PC-9 (cell line): ENCODE results near the gene C5orf63. TPM values are rescaled to one million over a fixed set of nuclear protein-coding genes. Genes with fewer than 3 reads are reported as not detected.
A peak's percentile ranks its signal among the peaks of the same experiment; 100 is the strongest.

Source experiments
- BruUV-seq: library from RNA; stranded (reverse); fragments of 400-500 nt; replicated peaks from 2 replicates; lab custom pipeline; 2021; lab: Mats Ljungman, UMichigan
- CTCF ChIA-PET: fragments of 300-600 bp; sonication (Branson Sonifier 250); formaldehyde crosslinking; loops from one replicate; lab custom pipeline; 2022; ENCODE audit warnings: antibody characterized with exemption; lab: Charles Lee
- POLR2A ChIA-PET: fragments of 300-600 bp; sonication (Branson Sonifier 250); formaldehyde crosslinking; loops from one replicate; lab custom pipeline; 2022; ENCODE audit warnings: antibody characterized with exemption; ENCODE audit not compliant: unreplicated experiment; lab: Charles Lee
- DNase-seq, 2 experiments: peaks; one replicate each; pipeline versions ENCODE4 v3.0.0 to v3.0.0-alpha.2; 2015 to 2022; ENCODE audit warnings: mixed read lengths in 1 of 2
- H2AFZ ChIP-seq: fragments of 200-600 bp; sonication (generic); 2 replicates; pipeline ENCODE4 v1.8.1; 2017; ENCODE audit warnings: antibody characterized with exemption
- H3F3A ChIP-seq: fragments of 200-600 bp; sonication (generic); 2 replicates; pipeline ENCODE4 v1.8.1; 2017; ENCODE audit warnings: antibody characterized with exemption, mild to moderate bottlenecking, low read depth; ENCODE audit not compliant: insufficient read depth
- H3K27ac ChIP-seq: fragments of 200-600 bp; sonication (generic); 2 replicates; pipeline ENCODE4 v1.6.1; 2016; ENCODE audit warnings: mixed run types
- H3K27me3 ChIP-seq: fragments of 200-600 bp; sonication (generic); 2 replicates; pipeline ENCODE4 v1.6.1; 2016; ENCODE audit warnings: low read depth, mixed run types; ENCODE audit not compliant: insufficient read depth
- H3K36me3 ChIP-seq: fragments of 200-600 bp; sonication (generic); 2 replicates; pipeline ENCODE4 v1.6.1; 2016; ENCODE audit warnings: low read depth, mixed run types
- H3K4me1 ChIP-seq: fragments of 200-600 bp; sonication (generic); replicated peaks from 2 replicates; pipeline ENCODE4 v1.6.1; 2016; ENCODE audit warnings: mixed run types; ENCODE audit not compliant: insufficient read depth
- H3K4me2 ChIP-seq: fragments of 200-600 bp; sonication (generic); 2 replicates; pipeline ENCODE4 v1.6.1; 2017; ENCODE audit warnings: mixed run types
- H3K4me3 ChIP-seq: fragments of 200-600 bp; sonication (generic); 2 replicates; pipeline ENCODE4 v1.6.1; 2016; ENCODE audit warnings: mixed run types
- H3K79me2 ChIP-seq: fragments of 200-600 bp; sonication (generic); 2 replicates; pipeline ENCODE4 v1.6.1; 2017; ENCODE audit warnings: low read depth, mixed run types
- H3K9me2 ChIP-seq: fragments of 200-600 bp; sonication (generic); 2 replicates; pipeline ENCODE4 v1.8.1; 2017; ENCODE audit warnings: mild to moderate bottlenecking; ENCODE audit not compliant: insufficient read depth
- H3K9me3 ChIP-seq: fragments of 200-600 bp; sonication (generic); 2 replicates; pipeline ENCODE4 v1.8.1; 2016; ENCODE audit warnings: low read depth; ENCODE audit not compliant: insufficient read depth
- H4K20me1 ChIP-seq: fragments of 200-600 bp; sonication (generic); 2 replicates; pipeline ENCODE4 v1.8.1; 2017; ENCODE audit not compliant: insufficient read depth
- EZH2 ChIP-seq: fragments of 200-600 bp; sonication (generic); IDR thresholded peaks from 2 replicates; pipeline ENCODE4 v1.8.0; 2017; ENCODE audit warnings: antibody characterized with exemption, low read depth
- intact Hi-C: fragments of 100-400 bp; cut with micrococcal nuclease; formaldehyde crosslinking; loops from one replicate; pipeline ENCODE4 v1.10.0; 2022; ENCODE audit not compliant: unreplicated experiment
- total RNA-seq: library from RNA; stranded (reverse); gene quantifications from 2 replicates; pipeline ENCODE4 v1.2.3, GENCODE V29; 2021
- TF ChIP-seq, protein P1 (sequence below): fragments of 200-600 bp; sonication (generic); conservative IDR thresholded peaks from 2 replicates; pipeline ENCODE4 v1.6.1; 2017; ENCODE audit warnings: mixed run types, antibody characterized with exemption, mild to moderate bottlenecking, moderate library complexity

C5orf63 gene
- total RNA-seq, 1 experiment from 2014 or later, result 9.8 TPM

DNA sequence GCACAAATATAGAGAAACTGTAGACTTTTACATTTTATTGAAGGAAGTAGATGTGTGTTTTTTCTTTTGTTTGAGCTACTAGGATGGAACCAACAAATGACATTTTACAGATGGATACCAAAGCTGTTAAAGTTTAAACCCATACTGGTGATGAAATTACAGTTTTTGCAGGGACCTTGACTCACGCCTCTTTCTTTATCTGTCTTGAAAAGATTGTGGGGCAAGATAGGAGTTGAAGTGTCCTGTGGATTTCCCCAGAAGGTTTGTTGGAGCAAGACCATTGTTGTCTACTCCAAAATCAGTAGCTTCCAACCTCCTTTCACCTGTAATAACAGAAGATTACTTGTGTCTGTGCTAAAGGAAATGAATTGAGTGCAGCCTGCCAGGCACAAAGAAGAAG, 4.1 kb upstream of the C5orf63 start:
- intact Hi-C loops, result no loop called here
- H3F3A ChIP-seq, result peaks cover 7% of the 10 kb centered on the region; the same call in 1 of the 2 replicates
- no peaks in the 10 kb centered on the region for H3K79me2 ChIP-seq
- H3K4me1 ChIP-seq, result peaks cover 18% of the 10 kb centered on the region
- no peak for TF ChIP-seq EZH2
- TF ChIP-seq, protein P1, sequence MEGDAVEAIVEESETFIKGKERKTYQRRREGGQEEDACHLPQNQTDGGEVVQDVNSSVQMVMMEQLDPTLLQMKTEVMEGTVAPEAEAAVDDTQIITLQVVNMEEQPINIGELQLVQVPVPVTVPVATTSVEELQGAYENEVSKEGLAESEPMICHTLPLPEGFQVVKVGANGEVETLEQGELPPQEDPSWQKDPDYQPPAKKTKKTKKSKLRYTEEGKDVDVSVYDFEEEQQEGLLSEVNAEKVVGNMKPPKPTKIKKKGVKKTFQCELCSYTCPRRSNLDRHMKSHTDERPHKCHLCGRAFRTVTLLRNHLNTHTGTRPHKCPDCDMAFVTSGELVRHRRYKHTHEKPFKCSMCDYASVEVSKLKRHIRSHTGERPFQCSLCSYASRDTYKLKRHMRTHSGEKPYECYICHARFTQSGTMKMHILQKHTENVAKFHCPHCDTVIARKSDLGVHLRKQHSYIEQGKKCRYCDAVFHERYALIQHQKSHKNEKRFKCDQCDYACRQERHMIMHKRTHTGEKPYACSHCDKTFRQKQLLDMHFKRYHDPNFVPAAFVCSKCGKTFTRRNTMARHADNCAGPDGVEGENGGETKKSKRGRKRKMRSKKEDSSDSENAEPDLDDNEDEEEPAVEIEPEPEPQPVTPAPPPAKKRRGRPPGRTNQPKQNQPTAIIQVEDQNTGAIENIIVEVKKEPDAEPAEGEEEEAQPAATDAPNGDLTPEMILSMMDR, result no peak
- H3K4me3 ChIP-seq, result no peak overlapping the region
- CTCF ChIA-PET, result no interaction called here
- H3K27ac ChIP-seq, result no peak overlapping the region
- H3K4me2 ChIP-seq, result no peak overlapping the region
- no peaks in the 10 kb centered on the region for H4K20me1 ChIP-seq
- no peak for DNase-seq
- no peak overlapping the region for H2AFZ ChIP-seq
- POLR2A ChIA-PET, result no interaction called here
- BruUV-seq, result no TSS peak
- H3K9me2 ChIP-seq, result no peaks in the 10 kb centered on the region
- no peaks in the 10 kb centered on the region; the same call in 1 of the 2 replicates for H3K9me3 ChIP-seq
- no peaks in the 10 kb centered on the region for H3K36me3 ChIP-seq
- H3K27me3 ChIP-seq, result no peaks in the 10 kb centered on the region

DNA sequence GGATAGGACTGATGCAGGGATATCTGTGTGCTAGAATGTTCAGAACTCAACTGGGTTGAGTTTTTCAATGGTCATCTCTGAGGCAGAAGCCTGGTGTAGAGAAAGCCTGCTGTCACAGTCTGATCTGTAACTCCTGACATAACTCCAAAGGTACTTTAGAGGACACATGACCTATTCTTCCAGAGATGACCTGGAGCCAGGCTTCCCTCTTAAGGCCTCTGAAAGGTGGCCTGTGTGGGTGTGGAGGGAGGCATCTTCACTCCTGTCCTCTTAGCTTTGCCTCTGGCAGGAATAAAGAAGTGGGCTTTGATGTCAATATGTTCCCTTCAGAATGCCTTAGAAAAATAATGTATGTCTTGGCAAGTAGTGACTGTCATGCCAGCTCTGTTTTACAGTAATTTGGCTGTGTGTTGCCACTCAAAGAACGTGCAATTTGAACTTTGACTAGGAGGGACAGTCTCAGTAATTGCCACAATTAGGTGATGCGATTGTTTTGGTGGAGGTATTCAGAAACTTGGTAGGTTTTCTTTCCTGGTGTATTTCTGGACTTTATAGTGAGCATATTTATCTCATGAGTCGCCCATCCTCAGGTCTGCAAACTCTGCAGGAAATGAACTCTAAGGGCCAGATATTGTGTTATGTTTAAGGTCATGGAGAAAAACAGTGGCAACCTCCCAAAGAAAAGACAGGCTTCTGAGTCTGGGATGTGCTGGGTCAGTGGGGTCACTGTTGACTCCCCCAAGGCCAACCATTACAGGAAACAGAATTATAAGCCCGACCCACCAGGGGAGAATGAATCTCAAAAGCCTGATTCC, 3.2 kb upstream of the C5orf63 start:
- no peaks in the 10 kb centered on the region; the same call in 1 of the 2 replicates for H3K9me3 ChIP-seq
- no TSS peak for BruUV-seq
- H2AFZ ChIP-seq, result no peak overlapping the region
- no peaks in the 10 kb centered on the region for H3K27me3 ChIP-seq
- ChIA-PET POLR2A (no interaction called here), CTCF (no interaction called here)
- TF ChIP-seq, protein P1, result no peak
- no peak for TF ChIP-seq EZH2
- H3K36me3 ChIP-seq, result no peaks in the 10 kb centered on the region
- H3K4me2 ChIP-seq, result peak overlapping the region; percentile 15; the same call in 1 of the 2 replicates
- intact Hi-C loops, result no loop called here
- H3K4me3 ChIP-seq, result no peak overlapping the region
- no peaks in the 10 kb centered on the region for H4K20me1 ChIP-seq
- no peak overlapping the region for H3K27ac ChIP-seq
- H3K4me1 ChIP-seq, result peaks cover 18% of the 10 kb centered on the region
- DNase-seq, result peak in 1 of 2 experiments; percentile 50
- H3F3A ChIP-seq, result peaks cover 7% of the 10 kb centered on the region; the same call in 1 of the 2 replicates
- no peaks in the 10 kb centered on the region for H3K79me2 ChIP-seq
- no peaks in the 10 kb centered on the region for H3K9me2 ChIP-seq

DNA sequence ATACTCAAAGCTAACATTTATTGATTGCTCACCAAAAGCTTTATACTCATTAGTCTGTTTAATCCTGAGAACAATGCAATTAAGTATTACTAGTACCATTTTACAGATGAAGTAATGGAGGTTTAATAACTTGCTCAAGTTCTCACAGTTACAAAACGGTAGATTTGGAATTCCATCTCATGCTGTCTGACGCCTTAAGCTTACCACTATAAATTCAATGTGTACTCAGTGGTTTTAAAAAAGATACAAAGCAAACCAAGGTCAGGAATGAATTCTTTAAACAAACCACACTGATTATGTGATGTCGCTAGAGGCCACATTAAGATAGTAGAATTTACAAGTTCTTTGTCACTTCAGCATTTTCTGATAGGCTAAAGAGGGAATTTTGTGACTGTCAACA, 1.2 kb upstream of the C5orf63 start:
- intact Hi-C loops, result no loop called here
- no peak for DNase-seq
- POLR2A ChIA-PET, result no interaction called here
- no TSS peak for BruUV-seq
- Histone ChIP-seq H3K4me2 (no peak overlapping the region), H2AFZ (no peak overlapping the region), H4K20me1 (no peaks in the 10 kb centered on the region), H3K4me3 (no peak overlapping the region), H3K27me3 (no peaks in the 10 kb centered on the region), H3K79me2 (no peaks in the 10 kb centered on the region), H3F3A (peaks cover 7% of the 10 kb centered on the region; the same call in 1 of the 2 replicates), H3K27ac (no peak overlapping the region), H3K9me3 (no peaks in the 10 kb centered on the region; the same call in 1 of the 2 replicates), H3K9me2 (no peaks in the 10 kb centered on the region), H3K36me3 (no peaks in the 10 kb centered on the region), H3K4me1 (peaks cover 18% of the 10 kb centered on the region)
- TF ChIP-seq, protein P1, result no peak
- no peak for TF ChIP-seq EZH2
- CTCF ChIA-PET, result no interaction called here
